ENCODE data around the gene INS. TPM values are rescaled to one million over a fixed set of nuclear protein-coding genes. Genes with fewer than 3 reads are reported as not detected.

The INS gene
- total and polyA plus RNA-seq, 2 donors = 0.42 to 2.4 TPM

GRCh38 chr11:2177076-2177475 lies 16.1 kb upstream of the INS start:
- Histone ChIP-seq H3K4me1 (ENCODE audit: control insufficient read depth in 2 of 2, insufficient read depth in 2 of 2, low read length in 2 of 2) (no peaks in the 10 kb centered on the region), H3K36me3 (ENCODE audit: control insufficient read depth in 2 of 2, insufficient read depth in 2 of 2, low read length in 1 of 2) (no peaks in the 10 kb centered on the region), H3K4me3 (ENCODE audit: low read length in 2 of 2) (no peak overlapping the region), H3K9me3 (ENCODE audit: control insufficient read depth in 2 of 2, insufficient read depth in 1 of 2, low read length in 1 of 2) (no peaks in the 10 kb centered on the region), H3K27me3 (ENCODE audit: control insufficient read depth in 2 of 2, insufficient read depth in 1 of 2, low read length in 1 of 2) (peaks cover 0 to 5% of the 10 kb centered on the region in 2 donors), H3K27ac (ENCODE audit: low read depth in 1 of 2, low read length in 1 of 2) (no peak overlapping the region)
- WGBS = 89% methylated on average over 18 of the region's 18 CpGs
- no peak for DNase-seq (ENCODE audit: low read depth in 6 of 9, low spot score in 9 of 9)

DNA sequence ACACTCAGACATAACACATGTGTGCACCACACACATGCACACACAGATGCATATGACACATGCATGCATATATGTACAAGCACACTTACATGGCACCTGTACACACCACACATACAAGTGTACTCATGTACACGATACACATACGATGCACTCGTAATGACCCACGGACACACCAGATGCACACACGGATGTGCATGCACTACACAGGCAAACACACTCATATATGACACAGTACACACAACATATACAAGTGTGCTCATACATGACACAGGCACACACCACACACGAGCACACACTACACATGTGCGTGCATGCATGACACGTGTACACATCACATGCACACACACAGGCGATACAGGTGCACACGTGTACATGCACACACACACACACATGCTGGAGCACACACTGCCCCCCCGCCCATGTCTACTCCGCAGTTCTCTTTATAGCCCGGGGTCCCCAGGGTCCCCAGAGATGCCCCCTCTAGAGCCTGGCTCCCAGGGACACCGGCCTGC lies 15.4 kb upstream of the INS start:
- WGBS = 97% methylated on average over 14 of the region's 14 CpGs
- H3K36me3 ChIP-seq (ENCODE audit: control insufficient read depth in 2 of 2, insufficient read depth in 2 of 2, low read length in 1 of 2) = no peaks in the 10 kb centered on the region
- no peaks in the 10 kb centered on the region for H3K4me1 ChIP-seq (ENCODE audit: control insufficient read depth in 2 of 2, insufficient read depth in 2 of 2, low read length in 2 of 2)
- DNase-seq (ENCODE audit: low read depth in 6 of 9, low spot score in 9 of 9) = no peak
- peaks cover 0 to 5% of the 10 kb centered on the region in 2 donors for H3K27me3 ChIP-seq (ENCODE audit: control insufficient read depth in 2 of 2, insufficient read depth in 1 of 2, low read length in 1 of 2)
- no peak overlapping the region for H3K27ac ChIP-seq (ENCODE audit: low read depth in 1 of 2, low read length in 1 of 2)
- no peaks in the 10 kb centered on the region for H3K9me3 ChIP-seq (ENCODE audit: control insufficient read depth in 2 of 2, insufficient read depth in 1 of 2, low read length in 1 of 2)
- no peak overlapping the region for H3K4me3 ChIP-seq (ENCODE audit: low read length in 2 of 2)

GRCh38 chr11:2175659-2176058 lies 14.7 kb upstream of the INS start:
- Histone ChIP-seq H3K27ac (ENCODE audit: low read depth in 1 of 2, low read length in 1 of 2) (no peak overlapping the region), H3K27me3 (ENCODE audit: control insufficient read depth in 2 of 2, insufficient read depth in 1 of 2, low read length in 1 of 2) (peaks cover 0 to 5% of the 10 kb centered on the region in 2 donors), H3K4me1 (ENCODE audit: control insufficient read depth in 2 of 2, insufficient read depth in 2 of 2, low read length in 2 of 2) (no peaks in the 10 kb centered on the region), H3K36me3 (ENCODE audit: control insufficient read depth in 2 of 2, insufficient read depth in 2 of 2, low read length in 1 of 2) (no peaks in the 10 kb centered on the region), H3K9me3 (ENCODE audit: control insufficient read depth in 2 of 2, insufficient read depth in 1 of 2, low read length in 1 of 2) (no peaks in the 10 kb centered on the region), H3K4me3 (ENCODE audit: low read length in 2 of 2) (no peak overlapping the region)
- WGBS = 85% methylated on average over 13 of the region's 13 CpGs
- DNase-seq (ENCODE audit: low read depth in 6 of 9, low spot score in 9 of 9) = no peak

- no peak for DNase-seq (ENCODE audit: low read depth in 6 of 9, low spot score in 9 of 9)
- Histone ChIP-seq H3K4me1 (ENCODE audit: control insufficient read depth in 2 of 2, insufficient read depth in 2 of 2, low read length in 2 of 2) (no peaks in the 10 kb centered on the region), H3K27ac (ENCODE audit: low read depth in 1 of 2, low read length in 1 of 2) (no peak overlapping the region), H3K36me3 (ENCODE audit: control insufficient read depth in 2 of 2, insufficient read depth in 2 of 2, low read length in 1 of 2) (no peaks in the 10 kb centered on the region), H3K27me3 (ENCODE audit: control insufficient read depth in 2 of 2, insufficient read depth in 1 of 2, low read length in 1 of 2) (peaks cover 0 to 15% of the 10 kb centered on the region in 2 donors), H3K9me3 (ENCODE audit: control insufficient read depth in 2 of 2, insufficient read depth in 1 of 2, low read length in 1 of 2) (no peaks in the 10 kb centered on the region), H3K4me3 (ENCODE audit: low read length in 2 of 2) (no peak overlapping the region)
- WGBS = 96% methylated on average over 11 of the region's 11 CpGs
Observed at GRCh38 chr11:2174361-2174760, 13.4 kb upstream of the INS start.

DNA sequence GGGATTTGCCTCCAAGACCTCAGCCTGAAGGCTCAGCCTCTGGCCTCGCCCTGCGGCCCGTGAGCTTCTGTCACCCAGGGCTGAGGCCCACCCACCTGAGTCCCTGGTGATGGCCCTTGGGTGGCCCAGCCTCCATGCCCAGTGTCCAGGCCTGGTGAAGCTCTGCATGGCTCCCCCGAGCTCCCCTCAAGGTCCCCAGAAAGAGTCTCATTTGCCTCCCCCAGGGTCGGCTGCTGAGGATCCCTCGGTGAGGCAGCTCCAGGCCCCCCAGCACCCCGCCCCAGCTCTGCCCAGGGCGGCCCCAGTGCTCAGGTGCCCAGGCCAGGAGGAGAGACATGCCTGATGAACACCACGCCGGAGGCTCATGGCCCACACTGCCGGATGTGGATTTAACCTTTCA lies 12.8 kb upstream of the INS start:
- H3K4me1 ChIP-seq (ENCODE audit: control insufficient read depth in 2 of 2, insufficient read depth in 2 of 2, low read length in 2 of 2) = no peaks in the 10 kb centered on the region
- peaks cover 0 to 12% of the 10 kb centered on the region in 2 donors for H3K27me3 ChIP-seq (ENCODE audit: control insufficient read depth in 2 of 2, insufficient read depth in 1 of 2, low read length in 1 of 2)
- no peak overlapping the region for H3K4me3 ChIP-seq (ENCODE audit: low read length in 2 of 2)
- no peak overlapping the region for H3K27ac ChIP-seq (ENCODE audit: low read depth in 1 of 2, low read length in 1 of 2)
- H3K9me3 ChIP-seq (ENCODE audit: control insufficient read depth in 2 of 2, insufficient read depth in 1 of 2, low read length in 1 of 2) = no peaks in the 10 kb centered on the region
- DNase-seq (ENCODE audit: low read depth in 6 of 9, low spot score in 9 of 9) = no peak
- 84% methylated on average over 11 of the region's 11 CpGs for WGBS
- H3K36me3 ChIP-seq (ENCODE audit: control insufficient read depth in 2 of 2, insufficient read depth in 2 of 2, low read length in 1 of 2) = no peaks in the 10 kb centered on the region

DNA sequence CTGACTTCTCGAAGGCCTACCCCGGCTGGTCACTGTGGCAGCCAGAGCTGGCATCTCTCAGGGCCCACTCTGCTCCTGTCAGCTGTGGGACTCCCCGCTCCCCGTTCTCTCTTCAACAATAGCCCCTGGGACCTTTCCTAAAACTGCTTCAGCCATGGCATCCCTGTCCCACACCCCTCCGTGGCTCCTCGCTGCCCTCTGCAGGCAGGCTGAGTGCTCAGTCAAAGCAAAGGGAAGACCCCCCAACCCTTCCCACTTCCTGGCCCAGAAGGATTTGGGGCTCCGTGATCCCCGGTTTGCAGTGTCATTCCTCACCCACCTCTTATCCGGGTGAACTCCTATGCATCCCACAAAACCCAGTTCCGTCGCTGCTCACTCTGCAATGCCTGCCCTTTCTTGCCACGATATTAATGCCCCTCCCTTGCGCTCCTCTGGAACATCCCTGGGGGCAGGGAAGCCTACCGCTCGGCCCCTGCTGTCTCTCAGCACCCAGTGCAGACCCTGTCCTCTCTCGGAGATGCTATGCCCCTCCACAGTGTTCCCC lies 12.2 kb upstream of the INS start:
- WGBS = 77% methylated on average over 16 of the region's 16 CpGs
- H3K27me3 ChIP-seq (ENCODE audit: control insufficient read depth in 2 of 2, insufficient read depth in 1 of 2, low read length in 1 of 2) = peaks cover 0 to 11% of the 10 kb centered on the region in 2 donors
- DNase-seq (ENCODE audit: low read depth in 6 of 9, low spot score in 9 of 9) = no peak
- H3K4me1 ChIP-seq (ENCODE audit: control insufficient read depth in 2 of 2, insufficient read depth in 2 of 2, low read length in 2 of 2) = no peaks in the 10 kb centered on the region
- no peaks in the 10 kb centered on the region for H3K36me3 ChIP-seq (ENCODE audit: control insufficient read depth in 2 of 2, insufficient read depth in 2 of 2, low read length in 1 of 2)
- H3K4me3 ChIP-seq (ENCODE audit: low read length in 2 of 2) = no peak overlapping the region
- H3K9me3 ChIP-seq (ENCODE audit: control insufficient read depth in 2 of 2, insufficient read depth in 1 of 2, low read length in 1 of 2) = no peaks in the 10 kb centered on the region
- no peak overlapping the region for H3K27ac ChIP-seq (ENCODE audit: low read depth in 1 of 2, low read length in 1 of 2)

DNA sequence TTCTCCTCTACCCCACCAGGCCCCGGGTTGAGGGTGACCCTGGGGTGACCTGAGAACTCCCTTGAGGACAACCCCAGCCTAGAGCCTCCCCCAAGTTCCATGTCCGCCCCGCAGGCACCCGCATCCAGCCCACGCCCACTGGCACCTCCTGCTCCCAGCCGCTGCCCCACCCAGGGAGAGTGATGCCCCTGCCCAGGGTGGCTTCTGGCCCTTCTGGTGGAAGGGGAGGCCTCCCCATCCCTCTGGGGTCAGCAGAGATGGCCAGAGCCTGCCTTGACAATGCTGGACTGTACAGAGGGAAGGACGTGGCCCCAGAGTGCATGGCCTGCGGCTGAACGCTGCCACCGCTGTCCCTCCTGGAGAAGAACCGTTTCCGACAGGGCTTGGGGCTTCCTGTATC lies 11.7 kb upstream of the INS start:
- no peaks in the 10 kb centered on the region for H3K4me1 ChIP-seq (ENCODE audit: control insufficient read depth in 2 of 2, insufficient read depth in 2 of 2, low read length in 2 of 2)
- no peaks in the 10 kb centered on the region for H3K9me3 ChIP-seq (ENCODE audit: control insufficient read depth in 2 of 2, insufficient read depth in 1 of 2, low read length in 1 of 2)
- peaks cover 0 to 16% of the 10 kb centered on the region in 2 donors for H3K27me3 ChIP-seq (ENCODE audit: control insufficient read depth in 2 of 2, insufficient read depth in 1 of 2, low read length in 1 of 2)
- WGBS = 89% methylated on average over 12 of the region's 12 CpGs
- no peak overlapping the region for H3K4me3 ChIP-seq (ENCODE audit: low read length in 2 of 2)
- H3K36me3 ChIP-seq (ENCODE audit: control insufficient read depth in 2 of 2, insufficient read depth in 2 of 2, low read length in 1 of 2) = no peaks in the 10 kb centered on the region
- DNase-seq (ENCODE audit: low read depth in 6 of 9, low spot score in 9 of 9) = no peak
- H3K27ac ChIP-seq (ENCODE audit: low read depth in 1 of 2, low read length in 1 of 2) = no peak overlapping the region

- H3K4me3 ChIP-seq (ENCODE audit: low read length in 2 of 2) = no peak within 1 kb of the TSS
- no peak for DNase-seq (ENCODE audit: low read depth in 6 of 9, low spot score in 9 of 9)
- H3K9me3 ChIP-seq (ENCODE audit: control insufficient read depth in 2 of 2, insufficient read depth in 1 of 2, low read length in 1 of 2) = no peaks in the 10 kb centered on the region
- H3K27me3 ChIP-seq (ENCODE audit: control insufficient read depth in 2 of 2, insufficient read depth in 1 of 2, low read length in 1 of 2) = peaks cover 5 to 27% of the 10 kb centered on the region in 2 donors
- WGBS = 90% methylated on average over 17 of the region's 17 CpGs
- no peak within 1 kb of the TSS for H3K27ac ChIP-seq (ENCODE audit: low read depth in 1 of 2, low read length in 1 of 2)
- no peaks in the 10 kb centered on the region for H3K36me3 ChIP-seq (ENCODE audit: control insufficient read depth in 2 of 2, insufficient read depth in 2 of 2, low read length in 1 of 2)
- no peaks in the 10 kb centered on the region for H3K4me1 ChIP-seq (ENCODE audit: control insufficient read depth in 2 of 2, insufficient read depth in 2 of 2, low read length in 2 of 2)
Observed at GRCh38 chr11:2171591-2172003, 10.6 kb upstream of the INS start, which contains the start of gene TH. TH (minus strand) TSS chr11:2171815; CDS start chr11:2171786, 29 bp downstream.

DNA sequence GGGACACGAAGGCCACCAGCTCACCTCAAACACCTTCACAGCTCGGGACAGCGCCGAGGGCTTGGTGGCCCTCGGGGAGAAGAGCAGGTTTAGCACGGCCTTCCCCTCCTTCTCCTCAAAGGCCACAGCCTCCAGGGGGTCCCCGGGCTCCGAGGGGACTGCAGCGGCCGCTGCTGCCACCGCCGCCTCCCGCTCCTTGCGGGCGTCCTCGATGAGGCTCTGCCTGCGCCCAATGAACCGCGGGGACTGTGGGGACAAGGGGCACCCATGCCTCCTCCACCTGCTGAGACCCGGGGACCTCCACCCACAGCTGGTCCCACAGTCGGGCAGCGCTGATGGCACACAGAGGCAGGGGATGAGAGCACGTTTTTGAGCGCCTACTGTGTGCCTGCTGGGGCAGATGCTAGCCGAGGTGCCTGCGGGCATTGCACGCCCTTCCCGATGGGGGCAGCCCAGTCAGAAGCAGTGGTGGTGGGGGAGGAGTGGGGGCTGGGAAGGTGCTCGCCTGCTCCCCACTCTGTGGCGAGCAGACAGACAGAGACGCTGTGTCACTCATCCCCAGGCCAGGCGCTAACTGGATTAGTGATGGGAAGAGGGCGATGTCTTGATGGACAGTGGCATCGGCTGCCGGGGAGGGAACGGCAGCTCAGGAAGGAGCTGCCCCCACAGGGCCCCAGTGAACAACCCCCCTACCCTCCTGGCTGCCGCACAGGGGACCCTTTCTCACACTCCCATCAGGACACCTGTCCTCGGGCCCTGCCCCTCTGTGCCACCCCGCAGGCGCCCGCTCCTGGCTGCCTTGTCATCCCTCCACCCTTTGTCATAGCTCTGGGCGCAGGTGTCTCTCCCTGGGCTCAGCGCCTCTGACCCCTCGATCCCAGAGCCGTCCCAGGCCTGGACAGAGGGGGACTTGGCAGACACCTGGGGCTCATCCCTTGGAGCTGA lies 8.9 kb upstream of the INS start:
- no peak for DNase-seq (ENCODE audit: low read depth in 6 of 9, low spot score in 9 of 9)
- peaks cover 10 to 39% of the 10 kb centered on the region in 2 donors for H3K27me3 ChIP-seq (ENCODE audit: control insufficient read depth in 2 of 2, insufficient read depth in 1 of 2, low read length in 1 of 2)
- H3K4me3 ChIP-seq (ENCODE audit: low read length in 2 of 2) = no peak overlapping the region
- no peaks in the 10 kb centered on the region for H3K9me3 ChIP-seq (ENCODE audit: control insufficient read depth in 2 of 2, insufficient read depth in 1 of 2, low read length in 1 of 2)
- no peak overlapping the region for H3K27ac ChIP-seq (ENCODE audit: low read depth in 1 of 2, low read length in 1 of 2)
- 77% methylated on average over 45 of the region's 45 CpGs for WGBS
- H3K4me1 ChIP-seq (ENCODE audit: control insufficient read depth in 2 of 2, insufficient read depth in 2 of 2, low read length in 2 of 2) = no peaks in the 10 kb centered on the region
- no peaks in the 10 kb centered on the region for H3K36me3 ChIP-seq (ENCODE audit: control insufficient read depth in 2 of 2, insufficient read depth in 2 of 2, low read length in 1 of 2)

Measured in thymus (tissue), 11 donors.